ENCODE data around the gene CBL.

The CBL gene

DNA sequence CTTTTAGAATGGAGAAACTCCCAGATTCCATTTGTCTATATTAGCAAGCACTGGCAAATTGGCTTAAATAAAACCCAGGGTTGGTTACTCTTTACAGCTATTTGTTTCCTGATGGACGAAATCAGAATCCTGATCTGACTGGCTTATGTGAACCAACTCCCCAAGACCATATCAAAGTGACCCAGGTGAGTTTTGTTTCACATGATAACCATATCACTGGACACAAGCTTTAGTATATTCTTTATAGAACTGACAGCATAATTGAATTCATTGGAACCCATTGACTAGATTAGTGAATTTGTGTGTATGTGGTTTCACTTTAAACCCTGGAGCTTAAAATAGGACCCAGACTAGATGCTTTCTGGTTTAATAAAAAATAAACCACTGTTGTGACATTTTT is 71.5 kb downstream of the CBL start:
- DNase-seq: no peak

DNA sequence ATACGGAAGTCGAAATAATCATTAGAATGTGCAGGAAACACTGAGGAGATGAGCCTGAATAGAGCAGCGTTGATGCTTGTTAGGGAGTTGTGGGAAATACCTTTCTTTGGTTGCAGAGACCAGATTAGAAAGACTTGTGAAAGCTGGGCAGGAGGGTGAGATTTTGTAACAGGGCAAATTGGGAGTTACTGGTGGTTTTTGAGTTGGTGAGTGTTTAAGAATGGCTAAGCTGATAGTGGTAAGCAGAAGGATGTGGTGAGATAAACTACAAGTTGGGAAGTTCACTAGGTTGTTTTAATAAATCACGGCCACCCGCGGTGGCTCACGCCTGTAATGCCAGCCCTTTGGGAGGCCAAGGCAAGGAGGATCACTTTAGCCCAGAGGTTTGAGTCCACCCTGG is 76.4 kb downstream of the CBL start:
- no peak for DNase-seq

DNA sequence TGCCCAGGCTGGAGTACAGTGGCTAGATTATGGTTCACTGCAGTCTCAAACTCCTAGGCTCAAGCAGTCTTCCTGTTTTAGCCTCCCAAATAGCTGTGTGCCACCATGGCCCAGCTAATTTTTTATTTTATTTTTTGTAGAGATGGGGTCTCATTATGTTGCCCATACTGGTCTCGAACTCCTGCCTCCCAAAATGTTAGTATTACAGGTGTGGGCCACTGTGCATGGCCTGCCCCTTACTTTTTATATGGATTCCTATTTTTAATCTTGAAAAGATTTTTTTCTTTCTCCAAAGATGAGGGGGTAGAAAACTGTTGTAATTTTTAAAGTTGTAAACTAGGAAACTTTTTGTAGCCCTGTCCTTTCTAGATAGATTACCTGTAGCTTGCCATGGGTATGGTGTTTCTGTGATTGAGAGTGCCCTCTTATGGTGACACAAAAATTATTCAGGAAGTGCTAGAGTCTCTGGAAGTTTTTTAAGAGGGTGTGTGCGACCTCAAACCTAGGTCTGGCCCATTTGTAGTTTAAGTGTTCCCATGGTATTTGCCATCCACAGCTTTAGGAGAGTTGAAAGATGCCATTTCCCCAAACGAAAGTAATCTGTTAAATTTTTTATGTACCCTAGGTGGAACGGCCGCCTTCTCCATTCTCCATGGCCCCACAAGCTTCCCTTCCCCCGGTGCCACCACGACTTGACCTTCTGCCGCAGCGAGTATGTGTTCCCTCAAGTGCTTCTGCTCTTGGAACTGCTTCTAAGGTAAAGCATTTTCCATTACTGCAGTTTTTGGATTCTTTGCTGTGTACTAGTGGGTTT is 78.4 kb downstream of the CBL start:
- DNase-seq: no peak

DNA sequence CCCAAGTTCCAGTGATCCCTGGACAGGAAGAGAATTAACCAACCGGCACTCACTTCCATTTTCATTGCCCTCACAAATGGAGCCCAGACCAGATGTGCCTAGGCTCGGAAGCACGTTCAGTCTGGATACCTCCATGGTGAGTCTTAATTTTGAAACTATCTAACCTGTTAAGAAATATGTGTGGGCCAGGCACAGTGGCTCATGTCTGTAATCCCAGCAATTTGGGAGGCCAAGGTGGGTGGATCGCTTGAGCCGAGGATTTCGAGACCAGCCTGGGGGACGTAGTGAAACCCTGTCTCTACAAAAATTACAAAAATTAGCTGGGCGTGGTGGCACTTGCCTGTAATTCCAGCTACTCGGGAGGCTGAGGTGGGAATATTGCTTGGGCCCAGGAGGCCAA is 79.3 kb downstream of the CBL start:
- DNase-seq: no peak

DNA sequence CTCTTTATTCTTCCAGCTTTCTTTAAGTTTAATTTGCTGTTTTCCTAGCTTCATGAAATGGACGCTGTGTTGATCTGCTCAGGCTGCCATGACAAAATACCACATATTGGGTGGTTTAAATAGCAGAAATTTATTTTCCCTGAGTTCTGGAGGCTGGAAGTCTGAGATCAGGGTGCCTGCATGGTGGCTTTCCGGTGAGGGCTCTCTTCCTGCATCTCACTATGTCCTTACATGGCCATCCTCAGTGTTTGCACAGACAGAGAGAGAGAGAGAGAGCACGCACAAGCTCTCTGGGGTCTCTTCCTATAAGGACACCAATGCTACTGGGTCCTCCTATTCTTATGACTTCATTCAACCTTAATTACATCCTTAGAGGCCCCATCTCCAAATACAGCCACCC is 82.1 kb downstream of the CBL start:
- DNase-seq: no peak

DNA sequence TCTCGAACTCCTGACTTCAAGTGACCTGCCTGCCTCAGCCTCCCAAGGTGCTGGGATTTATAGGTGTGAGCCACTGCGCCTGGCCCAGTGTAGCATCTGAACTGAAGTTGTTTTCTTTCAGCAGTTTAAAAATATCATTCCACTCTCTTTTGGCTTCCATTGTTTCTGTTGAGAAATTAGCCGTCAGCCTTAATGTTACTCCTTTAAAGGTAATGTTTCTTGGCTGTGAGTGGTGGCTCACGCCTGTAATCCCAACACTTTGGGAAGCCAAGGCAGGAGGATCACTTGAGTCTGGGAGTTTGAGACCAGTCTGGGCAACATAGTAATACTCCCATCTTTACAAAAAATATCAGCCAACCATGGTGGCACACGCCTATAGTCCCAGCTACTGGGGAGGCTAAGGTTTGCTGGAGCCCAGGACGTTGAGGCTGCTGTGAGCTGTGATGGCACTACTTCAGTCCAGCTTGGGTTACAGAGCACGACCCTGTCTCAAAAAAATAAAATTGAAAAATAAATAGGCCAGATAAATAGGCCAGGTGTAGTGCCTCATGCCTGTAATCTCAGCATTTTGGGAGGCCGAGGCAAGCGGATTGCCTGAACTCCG is 84.9 kb downstream of the CBL start:
- no peak for DNase-seq

DNA sequence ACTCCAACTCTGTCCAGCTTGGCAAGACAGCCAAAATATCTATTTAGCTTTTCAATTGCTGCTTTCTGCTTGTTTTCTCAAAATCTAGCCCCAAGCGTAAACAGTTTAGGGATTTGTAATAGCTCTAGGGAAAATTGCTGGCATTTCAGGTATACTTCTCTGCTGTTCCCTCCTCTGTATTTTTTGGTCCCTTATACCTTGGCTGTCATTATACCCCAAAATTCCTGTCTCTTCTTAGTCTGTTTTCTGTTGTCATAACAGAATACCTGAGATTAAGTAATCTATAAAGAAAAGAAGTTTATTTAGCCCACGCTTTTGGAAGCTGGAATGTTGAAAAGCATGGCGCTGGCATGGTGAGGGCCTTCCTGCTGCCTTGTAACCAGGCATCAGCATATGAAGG is 87.3 kb downstream of the CBL start:
- DNase-seq: no peak

DNA sequence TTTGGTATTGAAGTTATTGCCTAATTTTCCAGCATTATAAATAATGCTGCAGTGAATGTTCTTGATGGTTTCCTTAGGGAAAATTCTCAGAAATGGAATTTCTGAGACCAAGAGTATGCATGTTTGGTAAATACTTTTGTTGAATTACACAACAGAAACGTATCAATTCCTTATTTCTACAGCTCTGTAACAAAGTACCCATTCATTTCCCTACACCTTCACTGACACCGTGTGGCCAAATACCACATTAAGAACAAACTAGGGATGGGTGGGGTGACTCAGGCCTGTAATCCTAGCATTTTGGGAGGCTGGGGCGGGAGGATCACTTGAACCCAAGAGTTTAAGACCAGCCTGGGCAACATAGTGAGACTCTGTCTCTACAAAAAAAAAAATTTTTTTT is 89.0 kb downstream of the CBL start:
- DNase-seq: no peak

DNA sequence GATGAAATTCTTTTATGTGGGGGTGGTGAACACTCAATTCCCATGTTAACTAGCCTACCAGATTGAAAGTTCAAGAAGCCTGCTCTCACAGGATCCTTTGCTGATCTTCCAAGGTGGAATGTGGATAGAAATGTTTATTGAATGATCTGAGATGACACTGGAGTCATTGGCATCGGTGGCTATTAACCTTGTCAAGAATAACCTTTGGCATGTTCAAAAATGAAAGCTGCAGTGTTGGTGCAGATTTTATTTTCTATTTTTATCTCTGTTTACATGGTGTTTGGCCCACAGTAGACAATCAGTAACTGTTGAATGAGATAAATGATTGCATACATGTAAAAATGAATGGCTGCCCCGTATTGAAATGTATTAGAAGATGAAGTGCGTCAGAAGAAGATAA is 91.8 kb downstream of the CBL start:
- no peak for DNase-seq

DNA sequence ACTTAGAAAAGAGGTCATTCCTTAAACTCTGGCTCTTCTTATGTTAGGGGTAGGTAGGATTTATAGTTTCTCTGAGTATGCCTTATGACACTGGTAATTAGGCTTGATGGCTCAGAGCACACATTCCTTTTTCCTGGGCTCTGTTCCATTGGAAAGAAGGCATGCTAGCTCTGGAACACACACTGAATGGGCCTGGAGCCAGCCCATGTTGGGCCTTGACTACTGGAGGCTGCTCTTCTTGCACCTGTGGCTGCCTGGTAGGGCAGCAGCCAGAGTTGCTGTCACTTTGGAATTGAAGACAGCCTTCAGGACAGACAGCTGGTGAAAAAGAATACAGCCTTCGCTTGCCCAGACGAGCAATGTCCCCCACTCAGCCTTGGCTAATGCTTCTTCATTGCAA is 92.6 kb downstream of the CBL start:
- DNase-seq: no peak

DNA sequence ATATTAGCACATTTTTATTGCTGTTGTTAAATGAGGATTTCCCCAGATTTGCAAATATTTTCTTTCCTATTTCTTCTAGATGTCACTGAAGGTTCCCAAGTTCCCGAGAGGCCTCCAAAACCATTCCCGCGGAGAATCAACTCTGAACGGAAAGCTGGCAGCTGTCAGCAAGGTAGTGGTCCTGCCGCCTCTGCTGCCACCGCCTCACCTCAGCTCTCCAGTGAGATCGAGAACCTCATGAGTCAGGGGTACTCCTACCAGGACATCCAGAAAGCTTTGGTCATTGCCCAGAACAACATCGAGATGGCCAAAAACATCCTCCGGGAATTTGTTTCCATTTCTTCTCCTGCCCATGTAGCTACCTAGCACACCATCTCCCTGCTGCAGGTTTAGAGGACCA is 93.3 kb downstream of the CBL start:
- no peak for DNase-seq

DNA sequence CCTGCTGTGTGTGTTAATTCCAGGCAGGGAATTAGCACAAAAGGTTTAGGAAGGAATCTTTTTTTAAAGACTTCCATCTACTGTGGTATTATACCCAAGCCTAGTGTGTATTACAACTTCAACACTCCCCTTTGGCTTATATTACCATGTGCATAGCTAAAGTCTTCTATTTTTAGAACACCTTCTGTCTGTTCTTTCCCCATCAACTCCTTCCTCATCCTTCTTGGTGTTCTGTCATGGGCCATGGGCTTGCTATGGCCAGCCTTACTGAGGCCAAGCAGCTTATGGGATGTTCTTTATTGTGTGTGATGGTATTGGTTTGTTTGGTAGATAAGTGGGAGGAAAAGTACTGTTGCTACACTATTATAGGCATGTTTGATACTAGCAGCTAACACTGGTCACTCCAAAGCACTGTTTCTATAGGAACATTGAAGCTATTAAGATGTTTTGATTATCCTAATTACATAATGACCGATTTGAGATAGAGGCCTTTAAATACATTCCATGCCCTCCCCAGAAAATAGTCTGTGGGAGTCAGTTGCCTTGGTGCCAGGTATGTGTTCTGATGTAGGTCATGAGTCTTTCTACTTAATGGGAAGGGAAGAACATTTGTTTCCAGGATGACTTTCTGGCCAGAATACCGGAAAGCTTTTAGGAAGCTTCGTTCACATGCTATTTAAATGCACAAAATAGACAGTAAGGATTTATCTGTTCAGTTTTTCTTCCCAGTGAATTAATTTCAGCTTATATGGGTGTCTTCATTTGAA is 94.2 kb downstream of the CBL start:
- DNase-seq: no peak

DNA sequence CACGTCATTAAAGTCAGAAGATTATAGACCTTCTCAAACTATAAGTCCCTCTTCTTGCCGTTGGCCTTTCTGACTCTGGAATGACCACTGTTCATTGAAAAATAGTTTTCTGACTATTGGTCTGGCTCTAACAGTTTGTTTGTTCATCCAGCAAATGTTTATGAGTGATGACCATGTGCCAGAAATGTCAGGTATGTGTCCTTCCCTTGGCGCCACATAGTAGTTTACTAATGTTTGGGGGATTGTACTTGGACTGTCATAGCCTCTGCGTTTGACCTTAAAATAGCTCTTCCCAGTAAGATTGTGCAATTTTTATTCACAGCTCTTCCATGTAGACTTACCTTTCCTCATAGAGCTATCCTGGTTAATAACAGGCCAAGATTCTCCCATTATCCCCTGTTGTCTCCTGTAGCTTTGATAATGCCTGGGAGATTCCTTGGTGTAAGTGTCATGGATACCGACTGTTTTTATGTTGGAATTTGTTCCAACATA is 97.1 kb downstream of the CBL start:
- DNase-seq: no peak

DNA sequence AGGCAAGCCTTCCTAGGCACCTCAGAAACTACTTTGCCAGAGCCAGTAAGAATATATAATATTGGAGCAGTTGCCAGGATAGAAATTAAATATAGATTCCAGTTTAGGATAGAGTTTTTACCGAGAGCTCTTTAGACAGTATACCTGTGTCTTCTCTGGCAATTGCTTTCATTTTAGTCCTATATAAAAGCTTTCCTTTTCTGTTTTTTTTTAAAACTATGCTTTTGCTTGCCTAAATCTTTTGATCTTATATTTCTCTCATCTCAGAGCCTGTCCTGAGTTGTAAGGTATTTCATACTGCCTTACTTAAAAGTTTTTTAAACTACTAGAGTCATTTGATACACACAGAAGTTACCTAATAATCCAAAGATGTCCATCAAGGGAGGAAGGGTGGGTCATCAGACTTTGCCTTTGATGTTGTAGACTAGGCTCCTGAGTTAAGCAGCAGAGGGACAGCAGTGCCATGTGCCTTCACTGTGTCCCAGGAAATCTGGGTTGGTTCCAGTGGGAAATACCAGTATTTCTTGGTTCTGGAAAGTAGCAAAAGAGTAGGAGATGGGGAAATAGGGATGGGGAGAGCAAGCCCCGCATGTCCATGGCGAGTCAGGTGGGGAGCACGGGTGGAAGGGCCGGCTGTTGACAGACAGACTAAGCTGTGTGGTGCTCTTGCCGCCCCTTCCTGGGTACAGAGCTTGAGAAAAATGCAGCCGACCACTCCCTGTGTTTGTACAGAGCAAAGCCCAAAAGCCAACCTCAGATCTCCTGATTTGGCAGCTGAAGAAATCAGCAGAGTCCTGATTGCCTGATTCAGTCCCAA is 99.6 kb downstream of the CBL start:
- DNase-seq: no peak

DNA sequence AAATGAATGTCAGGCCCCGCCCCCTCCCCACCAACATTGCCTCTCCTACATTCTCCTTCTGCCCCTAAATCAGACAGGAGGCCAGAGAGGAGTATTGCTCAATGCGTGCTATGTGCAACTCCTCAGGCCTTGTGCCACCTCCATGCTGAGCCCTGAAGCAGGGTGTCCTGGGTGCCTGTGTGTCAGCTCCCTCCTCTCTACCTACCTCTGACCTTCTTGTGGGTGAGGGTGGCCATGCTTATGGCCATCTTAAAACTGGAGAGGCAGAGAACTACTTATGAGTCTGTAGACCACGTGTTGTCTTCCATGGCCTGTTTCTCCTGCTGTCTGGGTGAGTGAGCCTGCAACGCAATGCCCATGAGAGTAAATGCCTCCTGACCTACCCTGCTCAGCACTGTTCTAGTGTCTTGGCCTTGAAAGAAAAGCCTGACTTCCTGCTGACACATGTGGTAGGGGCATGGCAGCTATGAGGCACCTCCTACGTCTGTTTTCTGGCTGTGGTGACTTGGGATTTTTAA is 100.3 kb downstream of the CBL start:
- DNase-seq: no peak

DNA sequence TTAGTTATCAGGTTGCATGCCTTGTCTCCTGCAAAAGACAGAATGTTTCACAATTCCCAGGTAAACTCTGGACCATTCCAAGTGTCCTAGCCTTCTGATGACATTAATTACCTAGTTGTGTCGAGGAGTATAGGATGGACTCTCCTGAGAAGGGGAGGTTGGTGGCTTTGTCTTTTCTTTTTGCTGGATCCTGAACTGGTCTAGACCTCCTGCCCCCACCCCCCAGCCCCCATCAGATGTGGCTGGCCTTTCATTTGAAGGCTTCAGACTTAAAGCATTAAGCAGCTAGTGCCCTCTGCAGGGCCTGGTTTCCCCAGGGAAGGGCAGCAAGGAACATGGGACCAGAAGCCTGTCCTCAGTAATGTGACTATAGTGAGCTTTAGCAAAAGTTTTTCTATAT is 101.1 kb downstream of the CBL start:
- no peak for DNase-seq

DNA sequence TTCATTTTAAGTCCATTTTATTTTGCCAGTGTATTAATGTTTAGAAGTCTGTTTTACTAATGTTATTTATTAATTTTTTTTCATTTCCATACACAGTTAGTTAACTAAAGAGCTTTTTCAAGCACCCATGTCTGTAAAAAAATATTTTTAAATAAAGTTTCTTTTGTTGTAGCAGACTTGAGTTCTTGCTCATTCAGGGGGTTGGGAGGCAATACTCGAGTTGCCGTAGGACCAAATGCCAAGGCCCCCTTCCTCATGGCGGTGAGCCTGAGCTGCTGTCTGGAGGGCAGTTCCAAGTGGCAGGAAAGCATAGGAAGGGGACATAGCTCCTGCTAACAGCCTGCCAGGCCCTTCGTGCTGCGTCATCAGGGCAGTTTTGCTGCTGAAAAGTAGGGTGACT is 101.8 kb downstream of the CBL start:
- no peak for DNase-seq

DNA sequence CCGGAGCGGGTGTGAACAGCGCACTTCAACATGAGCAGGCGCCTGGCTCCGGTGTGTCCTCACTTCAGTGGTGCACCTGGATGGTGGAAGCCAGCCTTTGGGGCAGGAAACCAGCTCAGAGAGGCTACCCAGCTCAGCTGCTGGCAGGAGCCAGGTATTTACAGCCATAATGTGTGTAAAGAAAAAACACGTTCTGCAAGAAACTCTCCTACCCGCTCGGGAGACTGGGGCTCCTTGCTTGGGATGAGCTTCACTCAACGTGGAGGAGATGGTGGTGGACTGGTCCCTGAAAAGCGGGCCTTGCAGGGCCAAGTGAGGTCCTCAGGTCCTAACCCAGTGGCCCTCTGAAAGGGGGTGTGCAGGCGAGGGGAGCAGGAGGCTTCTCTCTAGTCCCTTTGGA is 103.3 kb downstream of the CBL start:
- DNase-seq: no peak

DNA sequence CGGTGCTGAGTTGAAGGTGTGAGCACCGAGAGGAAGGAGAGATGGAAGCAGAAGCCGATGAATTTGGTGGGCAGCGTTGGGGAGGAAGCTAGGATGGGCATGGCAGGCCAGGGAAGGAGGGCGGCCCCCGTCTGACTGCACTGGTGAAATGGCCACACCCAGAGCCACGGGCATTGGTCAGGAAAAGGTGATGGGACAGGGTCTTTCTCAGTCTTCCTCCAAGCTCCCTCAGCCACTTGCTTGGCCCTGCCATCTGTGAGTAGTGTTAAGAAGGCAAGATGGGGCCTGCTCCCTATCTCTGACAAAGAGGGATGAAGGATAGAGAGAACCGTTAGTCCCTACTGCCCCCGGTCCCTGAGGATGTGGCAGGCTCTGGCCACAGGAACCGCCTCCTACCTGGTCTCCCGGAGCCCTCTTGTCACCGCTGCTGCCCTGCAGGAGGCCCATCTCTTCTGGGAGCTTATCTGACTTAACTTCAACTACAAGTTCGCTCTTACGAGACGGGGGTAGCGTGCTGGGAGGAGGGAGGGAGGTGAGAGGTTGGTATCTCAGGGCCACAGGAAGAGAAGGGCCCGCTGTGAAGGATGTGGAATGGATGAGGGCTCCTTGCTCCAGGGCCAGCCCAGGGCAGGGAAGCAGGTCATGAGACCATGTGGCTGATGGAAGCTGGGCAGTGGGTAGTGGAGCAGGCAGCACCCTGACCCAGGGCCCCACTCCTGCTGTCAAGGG is 104.0 kb downstream of the CBL start:
- no peak for DNase-seq

DNA sequence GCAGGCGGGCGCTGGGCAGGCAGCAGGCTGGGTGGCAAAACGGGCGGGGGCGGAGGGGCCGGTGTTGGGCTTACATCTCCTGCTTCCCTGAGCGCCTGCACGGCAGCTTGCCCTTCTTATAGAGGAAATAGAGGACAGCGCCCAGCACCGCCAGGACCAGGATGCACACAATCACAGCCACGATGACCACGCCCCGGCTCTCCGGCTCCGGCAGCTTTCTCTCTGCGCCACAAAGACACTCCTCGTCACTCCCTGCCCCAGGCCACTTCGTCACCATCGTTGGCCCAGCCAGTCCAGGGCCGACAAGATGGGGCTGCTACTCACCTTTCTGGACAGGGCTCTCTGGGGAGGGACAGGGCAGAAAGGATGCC is 104.5 kb downstream of the CBL start:
- no peak for DNase-seq

DNA sequence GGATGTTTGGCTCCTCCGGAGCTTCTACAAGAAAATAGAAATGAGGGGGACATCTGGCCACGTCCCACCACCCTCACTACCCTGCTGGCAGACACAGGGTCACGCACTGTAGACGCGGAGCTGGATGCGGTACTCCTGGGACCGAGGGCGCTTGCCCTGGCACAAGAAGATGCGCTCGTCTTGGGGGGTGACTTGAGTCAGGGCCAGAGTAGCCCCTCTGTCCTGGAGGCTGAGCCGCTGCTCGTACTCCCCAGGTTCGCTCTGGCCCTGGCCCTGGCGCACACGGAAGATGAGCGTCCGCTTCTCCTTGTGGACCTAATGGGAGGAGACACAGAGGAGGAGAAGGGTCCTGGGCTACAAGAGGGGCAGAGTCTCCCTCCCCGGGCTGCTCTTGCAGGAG is 108.6 kb downstream of the CBL start:
- DNase-seq: no peak

Data from NCI-H1417 treated with DMSO at 0.1 percent for 48 hours (cell line).